ENCODE results near the gene APOBEC3H.

APOBEC3H gene

GRCh38 chr22:39081598-39081997 lies 15.4 kb upstream of the APOBEC3H start:
- no peak for DNase-seq

GRCh38 chr22:39083212-39084165 lies 13.6 kb upstream of the APOBEC3H start:
- DNase-seq = no peak

GRCh38 chr22:39084666-39085065 lies 12.4 kb upstream of the APOBEC3H start:
- DNase-seq = no peak

GRCh38 chr22:39087098-39087497 lies 9.9 kb upstream of the APOBEC3H start:
- no peak for DNase-seq

- no peak for DNase-seq
Measured at GRCh38 chr22:39087881-39088684, 9.0 kb upstream of the APOBEC3H start.

GRCh38 chr22:39088685-39089032 lies 8.4 kb upstream of the APOBEC3H start:
- DNase-seq = no peak

- no peak for DNase-seq
Measured at GRCh38 chr22:39089928-39090327, 7.1 kb upstream of the APOBEC3H start.

- DNase-seq = peak; percentile 86
Measured at GRCh38 chr22:39090426-39091064, 6.5 kb upstream of the APOBEC3H start.

- DNase-seq = no peak
Measured at GRCh38 chr22:39091126-39092081, 5.6 kb upstream of the APOBEC3H start.

GRCh38 chr22:39092111-39092862 lies 4.8 kb upstream of the APOBEC3H start:
- DNase-seq = peak; percentile 49

- DNase-seq = no peak
Measured at GRCh38 chr22:39094717-39095389, 2.2 kb upstream of the APOBEC3H start.

- no peak for DNase-seq
Measured at GRCh38 chr22:39095971-39096370, 1.1 kb upstream of the APOBEC3H start.

GRCh38 chr22:39098026-39098425 lies 982 bp downstream of the APOBEC3H start:
- no peak for DNase-seq

- no peak for DNase-seq
Measured at GRCh38 chr22:39098576-39098975, 1.5 kb downstream of the APOBEC3H start.

- DNase-seq = no peak
Measured at GRCh38 chr22:39101226-39101625, 4.2 kb downstream of the APOBEC3H start.

- DNase-seq = no peak
Measured at GRCh38 chr22:39103431-39103830, 6.4 kb downstream of the APOBEC3H start.

GRCh38 chr22:39106326-39106725 lies 9.3 kb downstream of the APOBEC3H start:
- no peak for DNase-seq

GRCh38 chr22:39108487-39108886 lies 11.4 kb downstream of the APOBEC3H start:
- no peak for DNase-seq

GRCh38 chr22:39109361-39109760 lies 12.3 kb downstream of the APOBEC3H start:
- DNase-seq = no peak

GRCh38 chr22:39110631-39111561 lies 13.9 kb downstream of the APOBEC3H start:
- DNase-seq = no peak
